ENCODE data around the gene TCF20.

TCF20 gene

GRCh38 chr22:42275970-42276369, 5.5 kb upstream of the TCF20 start:
- Histone ChIP-seq H3K4me3 (ENCODE audit: low read length) (no peak overlapping the region), H3K9ac (ENCODE audit: low read length) (no peak overlapping the region), H3K4me1 (ENCODE audit: control insufficient read depth, insufficient read depth, low read length) (no peaks in the 10 kb centered on the region), H3K27me3 (ENCODE audit: control insufficient read depth, insufficient read depth, low read length) (peaks cover 2% of the 10 kb centered on the region), H3K27ac (ENCODE audit: low read depth, low read length) (no peak overlapping the region), H3K36me3 (ENCODE audit: control insufficient read depth, insufficient read depth, low read length) (no peaks in the 10 kb centered on the region)

GRCh38 chr22:42275176-42275575, 4.7 kb upstream of the TCF20 start:
- no peak overlapping the region for H3K9ac ChIP-seq (ENCODE audit: low read length)
- peaks cover 2% of the 10 kb centered on the region for H3K27me3 ChIP-seq (ENCODE audit: control insufficient read depth, insufficient read depth, low read length)
- H3K27ac ChIP-seq (ENCODE audit: low read depth, low read length), result no peak overlapping the region
- H3K4me3 ChIP-seq (ENCODE audit: low read length), result no peak overlapping the region
- H3K36me3 ChIP-seq (ENCODE audit: control insufficient read depth, insufficient read depth, low read length), result no peaks in the 10 kb centered on the region
- H3K4me1 ChIP-seq (ENCODE audit: control insufficient read depth, insufficient read depth, low read length), result no peaks in the 10 kb centered on the region

GRCh38 chr22:42273855-42274451, 3.5 kb upstream of the TCF20 start:
- Histone ChIP-seq H3K4me3 (ENCODE audit: low read length) (no peak overlapping the region), H3K4me1 (ENCODE audit: control insufficient read depth, insufficient read depth, low read length) (peaks cover 3% of the 10 kb centered on the region), H3K9ac (ENCODE audit: low read length) (no peak overlapping the region), H3K27me3 (ENCODE audit: control insufficient read depth, insufficient read depth, low read length) (peaks cover 2% of the 10 kb centered on the region), H3K27ac (ENCODE audit: low read depth, low read length) (no peak overlapping the region), H3K36me3 (ENCODE audit: control insufficient read depth, insufficient read depth, low read length) (no peaks in the 10 kb centered on the region)

GRCh38 chr22:42272431-42272999, 2.1 kb upstream of the TCF20 start:
- Histone ChIP-seq H3K27me3 (ENCODE audit: control insufficient read depth, insufficient read depth, low read length) (peaks cover 2% of the 10 kb centered on the region), H3K36me3 (ENCODE audit: control insufficient read depth, insufficient read depth, low read length) (no peaks in the 10 kb centered on the region), H3K4me3 (ENCODE audit: low read length) (no peak overlapping the region), H3K4me1 (ENCODE audit: control insufficient read depth, insufficient read depth, low read length) (peaks cover 7% of the 10 kb centered on the region), H3K27ac (ENCODE audit: low read depth, low read length) (no peak overlapping the region), H3K9ac (ENCODE audit: low read length) (no peak overlapping the region)

GRCh38 chr22:42271906-42272305, 1.5 kb upstream of the TCF20 start:
- Histone ChIP-seq H3K27me3 (ENCODE audit: control insufficient read depth, insufficient read depth, low read length) (peaks cover 2% of the 10 kb centered on the region), H3K4me3 (ENCODE audit: low read length) (no peak overlapping the region), H3K4me1 (ENCODE audit: control insufficient read depth, insufficient read depth, low read length) (peaks cover 7% of the 10 kb centered on the region), H3K9ac (ENCODE audit: low read length) (no peak overlapping the region), H3K36me3 (ENCODE audit: control insufficient read depth, insufficient read depth, low read length) (no peaks in the 10 kb centered on the region), H3K27ac (ENCODE audit: low read depth, low read length) (no peak overlapping the region)

- H3K27me3 ChIP-seq (ENCODE audit: control insufficient read depth, insufficient read depth, low read length), result peaks cover 2% of the 10 kb centered on the region
- H3K9ac ChIP-seq (ENCODE audit: low read length), result no peak overlapping the region
- H3K36me3 ChIP-seq (ENCODE audit: control insufficient read depth, insufficient read depth, low read length), result no peaks in the 10 kb centered on the region
- peak overlapping the region; percentile 7 for H3K4me3 ChIP-seq (ENCODE audit: low read length)
- peaks cover 7% of the 10 kb centered on the region for H3K4me1 ChIP-seq (ENCODE audit: control insufficient read depth, insufficient read depth, low read length)
- no peak overlapping the region for H3K27ac ChIP-seq (ENCODE audit: low read depth, low read length)
Observed at GRCh38 chr22:42271191-42271813, 849 bp upstream of the TCF20 start.

- Histone ChIP-seq H3K9ac (ENCODE audit: low read length) (peak overlapping the region; percentile 67), H3K27me3 (ENCODE audit: control insufficient read depth, insufficient read depth, low read length) (peaks cover 2% of the 10 kb centered on the region), H3K4me3 (ENCODE audit: low read length) (peak overlapping the region; percentile 87), H3K36me3 (ENCODE audit: control insufficient read depth, insufficient read depth, low read length) (no peaks in the 10 kb centered on the region), H3K27ac (ENCODE audit: low read depth, low read length) (no peak overlapping the region), H3K4me1 (ENCODE audit: control insufficient read depth, insufficient read depth, low read length) (peaks cover 7% of the 10 kb centered on the region)
Observed at GRCh38 chr22:42270176-42270509, 310 bp downstream of the TCF20 start.

- peaks cover 7% of the 10 kb centered on the region for H3K4me1 ChIP-seq (ENCODE audit: control insufficient read depth, insufficient read depth, low read length)
- peak overlapping the region; percentile 67 for H3K9ac ChIP-seq (ENCODE audit: low read length)
- no peaks in the 10 kb centered on the region for H3K36me3 ChIP-seq (ENCODE audit: control insufficient read depth, insufficient read depth, low read length)
- H3K27ac ChIP-seq (ENCODE audit: low read depth, low read length), result peak overlapping the region; percentile 6
- peak overlapping the region; percentile 87 for H3K4me3 ChIP-seq (ENCODE audit: low read length)
- peaks cover 2% of the 10 kb centered on the region for H3K27me3 ChIP-seq (ENCODE audit: control insufficient read depth, insufficient read depth, low read length)
Observed at GRCh38 chr22:42269432-42270175, 849 bp downstream of the TCF20 start.

GRCh38 chr22:42268852-42269410, 1.5 kb downstream of the TCF20 start:
- Histone ChIP-seq H3K27me3 (ENCODE audit: control insufficient read depth, insufficient read depth, low read length) (no peaks in the 10 kb centered on the region), H3K9ac (ENCODE audit: low read length) (peak overlapping the region; percentile 57), H3K4me3 (ENCODE audit: low read length) (peak overlapping the region; percentile 87), H3K27ac (ENCODE audit: low read depth, low read length) (no peak overlapping the region), H3K4me1 (ENCODE audit: control insufficient read depth, insufficient read depth, low read length) (peaks cover 7% of the 10 kb centered on the region), H3K36me3 (ENCODE audit: control insufficient read depth, insufficient read depth, low read length) (no peaks in the 10 kb centered on the region)

- Histone ChIP-seq H3K4me3 (ENCODE audit: low read length) (no peak overlapping the region), H3K4me1 (ENCODE audit: control insufficient read depth, insufficient read depth, low read length) (peaks cover 7% of the 10 kb centered on the region), H3K36me3 (ENCODE audit: control insufficient read depth, insufficient read depth, low read length) (no peaks in the 10 kb centered on the region), H3K27ac (ENCODE audit: low read depth, low read length) (no peak overlapping the region), H3K9ac (ENCODE audit: low read length) (no peak overlapping the region), H3K27me3 (ENCODE audit: control insufficient read depth, insufficient read depth, low read length) (no peaks in the 10 kb centered on the region)
Observed at GRCh38 chr22:42265321-42265720, 5.1 kb downstream of the TCF20 start.

GRCh38 chr22:42263944-42264343, 6.5 kb downstream of the TCF20 start:
- Histone ChIP-seq H3K9ac (ENCODE audit: low read length) (no peak overlapping the region), H3K27ac (ENCODE audit: low read depth, low read length) (no peak overlapping the region), H3K4me1 (ENCODE audit: control insufficient read depth, insufficient read depth, low read length) (peaks cover 4% of the 10 kb centered on the region)

GRCh38 chr22:42262964-42263363, 7.5 kb downstream of the TCF20 start:
- no peak overlapping the region for H3K27ac ChIP-seq (ENCODE audit: low read depth, low read length)
- H3K4me1 ChIP-seq (ENCODE audit: control insufficient read depth, insufficient read depth, low read length), result no peaks in the 10 kb centered on the region
- H3K36me3 ChIP-seq (ENCODE audit: control insufficient read depth, insufficient read depth, low read length), result no peaks in the 10 kb centered on the region
- H3K27me3 ChIP-seq (ENCODE audit: control insufficient read depth, insufficient read depth, low read length), result no peaks in the 10 kb centered on the region
- no peak overlapping the region for H3K9ac ChIP-seq (ENCODE audit: low read length)
- H3K4me3 ChIP-seq (ENCODE audit: low read length), result no peak overlapping the region

More at GRCh38 chr22:42263944-42264343, 6.5 kb downstream of the TCF20 start:
- Histone ChIP-seq H3K4me3 (ENCODE audit: low read length) (no peak overlapping the region), H3K27me3 (ENCODE audit: control insufficient read depth, insufficient read depth, low read length) (no peaks in the 10 kb centered on the region), H3K36me3 (ENCODE audit: control insufficient read depth, insufficient read depth, low read length) (no peaks in the 10 kb centered on the region)

Data from rectal smooth muscle tissue (tissue), 1 donor.